Sigmoid colon (tissue), 7 donors: ENCODE results near the gene CDH23. TPM values are rescaled to one million over a fixed set of nuclear protein-coding genes. Genes with fewer than 3 reads are reported as not detected.
A peak's percentile ranks its signal among the peaks of the same experiment; 100 is the strongest.

Source experiments
- DNase-seq: peaks from one replicate; pipeline ENCODE4 v3.0.0-alpha.2; 2019
- H3K27ac ChIP-seq, 4 donors: fragments of 200-600 bp; sonication (generic); one replicate each; pipeline ENCODE4 v1.5.1; 2016 to 2019; ENCODE audit warnings: mild to moderate bottlenecking in 1 of 4
- H3K27me3 ChIP-seq, 3 donors: fragments of 200-600 bp; sonication (generic); one replicate each; pipeline ENCODE4 v1.5.1; 2019; ENCODE audit warnings: mild to moderate bottlenecking in 1 of 3
- H3K36me3 ChIP-seq, 4 donors: fragments of 200-600 bp; sonication (generic); one replicate each; pipeline ENCODE4 v1.5.1; 2016 to 2019
- H3K4me1 ChIP-seq, 4 donors: fragments of 200-600 bp; sonication (generic); one replicate each; pipeline ENCODE4 v1.5.1; 2017 to 2019
- H3K4me3 ChIP-seq, 4 donors: fragments of 200-600 bp; sonication (generic); one replicate each; pipeline ENCODE4 v1.5.1; 2017 to 2019; ENCODE audit warnings: mild to moderate bottlenecking in 2 of 4, moderate library complexity in 1 of 4
- H3K9me3 ChIP-seq, 4 donors: fragments of 200-600 bp in 3 of 4; sonication (generic) in 3 of 4; one replicate each; pipeline versions ENCODE4 v1.5.1 to v1.6.1; 2013 to 2019
- CTCF ChIP-seq, 4 experiments: fragments of 450-650 bp in 3 of 4; fragments of 200-600 bp in 1 of 4; IDR thresholded peaks; one replicate each; pipeline ENCODE4 v1.5.1; 2016 to 2019; ENCODE audit warnings: antibody characterized with exemption in 4 of 4, mild to moderate bottlenecking in 3 of 4, moderate library complexity in 2 of 4
- EP300 ChIP-seq, 4 donors: sonication (generic); formaldehyde crosslinking; IDR thresholded peaks; one replicate each; pipeline ENCODE4 v1.6.1; 2017; ENCODE audit warnings: antibody characterized with exemption in 4 of 4
- POLR2A ChIP-seq, 2 donors: fragments of 450-650 bp; IDR thresholded peaks; one replicate each; pipeline ENCODE4 v1.6.1; 2016; ENCODE audit warnings: antibody characterized with exemption in 2 of 2, mild to moderate bottlenecking in 2 of 2, moderate library complexity in 2 of 2
- POLR2AphosphoS5 ChIP-seq, 4 donors: sonication (generic); formaldehyde crosslinking; IDR thresholded peaks; one replicate each; pipeline ENCODE4 v1.6.1; 2017; ENCODE audit warnings: antibody characterized with exemption in 4 of 4
- WGBS, 2 donors: extraction: QIAGEN DNeasy Blood & Tissue Kit; methylation state at CpG; one replicate each; pipeline ENCODE4 v1.1.7; 2013; 5-methylcytosine and 5-hydroxymethylcytosine counted together
- intact Hi-C: fragments of 100-400 bp; cut with DNase I; formaldehyde crosslinking; loops from one replicate; pipeline ENCODE4 v1.15.1; 2023
- polyA plus RNA-seq, 3 donors: library from polyadenylated mRNA; stranded (reverse); fragments of 200-250 nt; gene quantifications; one replicate each; pipeline ENCODE4 v1.2.3, GENCODE V29; 2013
- total RNA-seq, 4 donors: library from RNA; depleted of rRNA; stranded (reverse); fragments of >200 nt; gene quantifications; one replicate each; pipeline ENCODE4 v1.1.0, GENCODE V29; 2016
- donor health status: healthy with polysubstance abuse.
- donor health status: Bipolar disorder and iron deficiency.
- donor health status: healthy.

CDH23 gene
- total and polyA plus RNA-seq, 7 donors: 1.5 to 7.2 (median 3.0) TPM

- Histone ChIP-seq H3K4me1 (peaks cover 0 to 7% (median 3%) of the 10 kb centered on the region in 4 donors), H3K36me3 (peaks cover 49 to 72% (median 62%) of the 10 kb centered on the region in 4 donors), H3K27ac (peak overlapping the region in 2 of 4 donors; percentile 2 to 30), H3K9me3 (no peaks in the 10 kb centered on the region), H3K27me3 (no peaks in the 10 kb centered on the region), H3K4me3 (no peak overlapping the region)
- intact Hi-C loops: no loop called here
- no peak for DNase-seq
- no peak for TF ChIP-seq EP300 (IDR thresholded peaks at IDR 0.05)
- no peak for TF ChIP-seq POLR2AphosphoS5 (IDR thresholded peaks at IDR 0.05)
- TF ChIP-seq POLR2A (IDR thresholded peaks at IDR 0.05): no peak
- no peak for TF ChIP-seq CTCF (IDR thresholded peaks at IDR 0.05)
- 89 to 92% methylated on average over 8 of the region's 8 CpGs for WGBS, 2 donors
Measured at GRCh38 chr10:71816936-71817618, 420.4 kb downstream of the CDH23 start.

- no peak overlapping the region for H3K4me3 ChIP-seq
- peaks cover 53 to 82% (median 68%) of the 10 kb centered on the region in 4 donors for H3K36me3 ChIP-seq
- no peaks in the 10 kb centered on the region for H3K9me3 ChIP-seq
- DNase-seq: peak; percentile 87
- H3K27me3 ChIP-seq: no peaks in the 10 kb centered on the region
- intact Hi-C loops: no loop called here
- no peak for TF ChIP-seq CTCF (IDR thresholded peaks at IDR 0.05)
- no peak for TF ChIP-seq POLR2AphosphoS5 (IDR thresholded peaks at IDR 0.05)
- no peak for TF ChIP-seq EP300 (IDR thresholded peaks at IDR 0.05)
- TF ChIP-seq POLR2A (IDR thresholded peaks at IDR 0.05): no peak
- H3K4me1 ChIP-seq: no peaks in the 10 kb centered on the region
- peak overlapping the region; percentile 2 to 37 (median 20) for H3K27ac ChIP-seq
- 86% methylated on average over 9 of the region's 9 CpGs for WGBS, 2 donors
Measured at GRCh38 chr10:71817831-71818655, 421.3 kb downstream of the CDH23 start.

- Histone ChIP-seq H3K27ac (peak overlapping the region in 2 of 4 donors; percentile 30 to 37), H3K36me3 (peaks cover 53 to 89% (median 73%) of the 10 kb centered on the region in 4 donors), H3K4me3 (no peak overlapping the region), H3K9me3 (no peaks in the 10 kb centered on the region), H3K4me1 (no peaks in the 10 kb centered on the region), H3K27me3 (no peaks in the 10 kb centered on the region)
- intact Hi-C loops: no loop called here
- whole genome bisulfite sequencing, 2 donors: 88 to 91% methylated on average over 14 of the region's 14 CpGs
- no peak for TF ChIP-seq EP300 (IDR thresholded peaks at IDR 0.05)
- TF ChIP-seq POLR2AphosphoS5 (IDR thresholded peaks at IDR 0.05): no peak
- TF ChIP-seq POLR2A (IDR thresholded peaks at IDR 0.05): no peak
- TF ChIP-seq CTCF (IDR thresholded peaks at IDR 0.05): no peak
- no peak for DNase-seq
Measured at GRCh38 chr10:71818674-71819260, 422.0 kb downstream of the CDH23 start.

- H3K27me3 ChIP-seq: no peaks in the 10 kb centered on the region
- intact Hi-C loops: no loop called here
- TF ChIP-seq CTCF (IDR thresholded peaks at IDR 0.05) (no peak), POLR2A (IDR thresholded peaks at IDR 0.05) (no peak), EP300 (IDR thresholded peaks at IDR 0.05) (no peak), POLR2AphosphoS5 (IDR thresholded peaks at IDR 0.05) (no peak)
- 91 to 97% methylated on average over 18 of the region's 18 CpGs for WGBS, 2 donors
- peaks cover 53 to 96% (median 80%) of the 10 kb centered on the region in 4 donors for H3K36me3 ChIP-seq
- no peaks in the 10 kb centered on the region for H3K9me3 ChIP-seq
- H3K4me3 ChIP-seq: no peak overlapping the region
- no peak for DNase-seq
- H3K4me1 ChIP-seq: no peaks in the 10 kb centered on the region
- H3K27ac ChIP-seq: no peak overlapping the region
Measured at GRCh38 chr10:71819441-71819861, 422.7 kb downstream of the CDH23 start.
